Liver (tissue), 9 donors: Measurements from ENCODE around the gene FRMD5. TPM values are rescaled to one million over a fixed set of nuclear protein-coding genes. Genes with fewer than 3 reads are reported as not detected.

Experiments
- DNase-seq: peaks from one replicate; pipeline ENCODE4 v3.0.0-alpha.2; 2017; ENCODE audit warnings: low spot score
- H3K27ac ChIP-seq, 2 donors: one replicate each; pipeline ENCODE4 v1.7.0; 2013; ENCODE audit warnings: inconsistent platforms in 2 of 2, low read length in 2 of 2, control low read depth in 1 of 2, low read depth in 1 of 2, mild to moderate bottlenecking in 1 of 2
- H3K27me3 ChIP-seq, 4 donors: one replicate each; pipeline versions ENCODE4 v1.6.1 to v1.7.0; 2013; ENCODE audit warnings: low read length in 3 of 4, inconsistent platforms in 1 of 4, mild to moderate bottlenecking in 1 of 4, moderate library complexity in 1 of 4; ENCODE audit not compliant: control insufficient read depth in 4 of 4, insufficient read depth in 4 of 4
- H3K36me3 ChIP-seq, 4 donors: one replicate each; pipeline versions ENCODE4 v1.6.1 to v1.7.0; 2013; ENCODE audit warnings: low read length in 3 of 4, mild to moderate bottlenecking in 3 of 4, low read depth in 1 of 4, moderate library complexity in 1 of 4; ENCODE audit not compliant: control insufficient read depth in 4 of 4, insufficient read depth in 3 of 4
- H3K4me1 ChIP-seq, 4 donors: one replicate each; pipeline versions ENCODE4 v1.6.1 to v1.7.0; 2013; ENCODE audit warnings: low read length in 3 of 4, mild to moderate bottlenecking in 3 of 4, moderate library complexity in 1 of 4; ENCODE audit not compliant: control insufficient read depth in 4 of 4, insufficient read depth in 4 of 4
- H3K4me3 ChIP-seq, 3 donors: one replicate each; pipeline versions ENCODE4 v1.6.1 to v1.7.0; 2013; ENCODE audit warnings: low read length in 3 of 3, control low read depth in 1 of 3, low read depth in 1 of 3, mild to moderate bottlenecking in 1 of 3
- H3K9ac ChIP-seq, 2 donors: one replicate each; pipeline ENCODE4 v1.7.0; 2013; ENCODE audit warnings: low read length in 2 of 2, mild to moderate bottlenecking in 2 of 2, moderate library complexity in 2 of 2, control low read depth in 1 of 2, low read depth in 1 of 2
- H3K9me3 ChIP-seq, 4 donors: one replicate each; pipeline versions ENCODE4 v1.6.1 to v1.7.0; 2013; ENCODE audit warnings: low read length in 3 of 4; ENCODE audit not compliant: control insufficient read depth in 4 of 4
- CTCF ChIP-seq: fragments of 150-350 bp; IDR thresholded peaks from 2 replicates; pipeline ENCODE4 v1.5.1; 2017; ENCODE audit warnings: improper control_type of control experiment, low read depth, low read length; ENCODE audit not compliant: missing input control
- EGR1 ChIP-seq, 2 donors: IDR thresholded peaks; 2 replicates each; pipeline ENCODE4 v1.6.1; 2016 to 2018; ENCODE audit warnings: antibody characterized with exemption in 2 of 2, low read depth in 2 of 2
- FOXA1 ChIP-seq: IDR thresholded peaks from 2 replicates; pipeline ENCODE4 v1.6.1; 2016; ENCODE audit warnings: antibody characterized with exemption
- FOXA2 ChIP-seq: IDR thresholded peaks from 2 replicates; pipeline ENCODE4 v1.6.1; 2016; ENCODE audit warnings: antibody characterized with exemption
- GABPA ChIP-seq, 2 donors: IDR thresholded peaks in 1 of 2; conservative IDR thresholded peaks in 1 of 2; 2 replicates each; pipeline ENCODE4 v1.6.1; 2016; ENCODE audit warnings: antibody characterized with exemption in 2 of 2, mild to moderate bottlenecking in 1 of 2, moderate library complexity in 1 of 2
- HNF4A ChIP-seq, 2 donors: conservative IDR thresholded peaks; 2 replicates each; pipeline ENCODE4 v1.6.1; 2016; ENCODE audit warnings: antibody characterized with exemption in 2 of 2, mild to moderate bottlenecking in 2 of 2
- JUND ChIP-seq, 2 donors: IDR thresholded peaks; 2 replicates each; pipeline ENCODE4 v1.6.1; 2016; ENCODE audit warnings: antibody characterized with exemption in 2 of 2
- MAX ChIP-seq: IDR thresholded peaks from 2 replicates; pipeline ENCODE4 v1.6.1; 2016; ENCODE audit warnings: antibody characterized with exemption
- NR2F2 ChIP-seq: IDR thresholded peaks from 2 replicates; pipeline ENCODE4 v1.6.1; 2016; ENCODE audit warnings: antibody characterized with exemption
- RAD21 ChIP-seq, 2 donors: IDR thresholded peaks; 2 replicates each; pipeline ENCODE4 v1.6.1; 2016; ENCODE audit warnings: antibody characterized with exemption in 2 of 2, mild to moderate bottlenecking in 2 of 2
- RXRA ChIP-seq, 2 donors: IDR thresholded peaks; 2 replicates each; pipeline ENCODE4 v1.6.1; 2017 to 2018; ENCODE audit warnings: antibody characterized with exemption in 2 of 2, mild to moderate bottlenecking in 1 of 2
- SP1 ChIP-seq: IDR thresholded peaks from 2 replicates; pipeline ENCODE4 v1.6.1; 2018; ENCODE audit warnings: antibody characterized with exemption, mild to moderate bottlenecking
- TAF1 ChIP-seq: conservative IDR thresholded peaks from 2 replicates; pipeline ENCODE4 v1.6.1; 2016; ENCODE audit warnings: antibody characterized with exemption, mild to moderate bottlenecking
- YY1 ChIP-seq: IDR thresholded peaks from 2 replicates; pipeline ENCODE4 v1.6.1; 2016; ENCODE audit warnings: antibody characterized with exemption, mild to moderate bottlenecking
- WGBS: extraction: QIAGEN DNeasy Blood & Tissue Kit; methylation state at CpG from one replicate; pipeline ENCODE4 v1.1.7; 2013; 5-methylcytosine and 5-hydroxymethylcytosine counted together
- polyA plus RNA-seq, 2 donors: library from polyadenylated mRNA; stranded (reverse) in 1 of 2; unstranded in 1 of 2; fragments of 200-250 nt in 1 of 2; fragments of >200 nt in 1 of 2; fragmentation: Nextera tagmentation in 1 of 2; extraction: Ambion mirVana in 1 of 2; gene quantifications; one replicate each; pipeline versions ENCODE4 v1.2.1 to v1.2.3, GENCODE V29; 2013 to 2015
- total RNA-seq, 2 donors: library from RNA; depleted of rRNA; stranded (reverse); fragments of >200 nt; gene quantifications; one replicate each; pipeline ENCODE4 v1.2.3, GENCODE V29; 2014
- TF ChIP-seq, protein P1 (sequence below): IDR thresholded peaks from 2 replicates; pipeline ENCODE4 v1.6.1; 2016; ENCODE audit warnings: antibody characterized with exemption
- TF ChIP-seq, protein P2 (sequence below): IDR thresholded peaks from 2 replicates; pipeline ENCODE4 v1.6.1; 2016; ENCODE audit warnings: antibody characterized with exemption, mild to moderate bottlenecking
- TF ChIP-seq, protein P3 (sequence below): IDR thresholded peaks from 2 replicates; pipeline ENCODE4 v1.6.1; 2016; ENCODE audit warnings: antibody characterized with exemption
- donor health status: healthy.
- donor health status: healthy.
- donor health status: healthy.
- donor health status: healthy.
- donor health status: healthy.

Gene FRMD5
- total and polyA plus RNA-seq, 4 donors: 0.01 to 0.25 TPM; not detected in 2

GRCh38 chr15:44015545-44016305, 179.3 kb downstream of the FRMD5 start:
- no peak overlapping the region for H3K9ac ChIP-seq
- H3K4me3 ChIP-seq: no peak overlapping the region
- H3K9me3 ChIP-seq: no peaks in the 10 kb centered on the region
- no peaks in the 10 kb centered on the region for H3K36me3 ChIP-seq
- WGBS: 37% methylated on average over 3 of the region's 3 CpGs
- TF ChIP-seq, protein P1, sequence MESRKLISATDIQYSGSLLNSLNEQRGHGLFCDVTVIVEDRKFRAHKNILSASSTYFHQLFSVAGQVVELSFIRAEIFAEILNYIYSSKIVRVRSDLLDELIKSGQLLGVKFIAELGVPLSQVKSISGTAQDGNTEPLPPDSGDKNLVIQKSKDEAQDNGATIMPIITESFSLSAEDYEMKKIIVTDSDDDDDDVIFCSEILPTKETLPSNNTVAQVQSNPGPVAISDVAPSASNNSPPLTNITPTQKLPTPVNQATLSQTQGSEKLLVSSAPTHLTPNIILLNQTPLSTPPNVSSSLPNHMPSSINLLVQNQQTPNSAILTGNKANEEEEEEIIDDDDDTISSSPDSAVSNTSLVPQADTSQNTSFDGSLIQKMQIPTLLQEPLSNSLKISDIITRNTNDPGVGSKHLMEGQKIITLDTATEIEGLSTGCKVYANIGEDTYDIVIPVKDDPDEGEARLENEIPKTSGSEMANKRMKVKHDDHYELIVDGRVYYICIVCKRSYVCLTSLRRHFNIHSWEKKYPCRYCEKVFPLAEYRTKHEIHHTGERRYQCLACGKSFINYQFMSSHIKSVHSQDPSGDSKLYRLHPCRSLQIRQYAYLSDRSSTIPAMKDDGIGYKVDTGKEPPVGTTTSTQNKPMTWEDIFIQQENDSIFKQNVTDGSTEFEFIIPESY: no peak
- TF ChIP-seq HNF4A (conservative IDR thresholded peaks at IDR 0.05): peak; percentile 39 to 42
- H3K27me3 ChIP-seq: no peaks in the 10 kb centered on the region
- peaks cover 0 to 5% (median 0%) of the 10 kb centered on the region in 4 donors for H3K4me1 ChIP-seq
- no peak overlapping the region for H3K27ac ChIP-seq
- no peak for DNase-seq

- no peaks in the 10 kb centered on the region for H3K9me3 ChIP-seq
- TF ChIP-seq JUND (IDR thresholded peaks at IDR 0.05): no peak
- H3K9ac ChIP-seq: no peak overlapping the region
- H3K4me3 ChIP-seq: no peak overlapping the region
- WGBS: 80% methylated on average over 5 of the region's 5 CpGs
- no peak overlapping the region for H3K27ac ChIP-seq
- H3K4me1 ChIP-seq: peaks cover 0 to 5% (median 0%) of the 10 kb centered on the region in 4 donors
- no peak for DNase-seq
- H3K36me3 ChIP-seq: no peaks in the 10 kb centered on the region
- H3K27me3 ChIP-seq: no peaks in the 10 kb centered on the region
Observed at GRCh38 chr15:44011238-44011854, 183.7 kb downstream of the FRMD5 start.

DNA sequence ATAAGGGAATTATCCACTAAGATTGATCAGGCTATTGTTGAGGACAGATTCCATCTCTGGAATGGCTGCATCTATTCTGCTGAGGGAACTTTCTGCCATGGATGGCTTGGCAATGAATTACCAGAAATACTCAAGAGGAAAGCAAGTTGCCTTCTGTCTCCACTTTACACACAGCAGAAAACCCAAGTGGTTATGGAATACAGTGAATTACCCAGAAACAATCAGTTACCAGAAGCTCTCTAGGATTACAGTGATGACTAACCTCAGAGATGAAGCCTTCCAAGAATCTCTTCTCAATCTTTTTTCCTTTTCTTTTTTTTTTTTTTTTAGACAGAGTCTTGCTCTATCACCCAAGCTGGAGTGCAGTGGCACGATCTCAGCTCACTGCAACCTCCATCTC, 185.0 kb downstream of the FRMD5 start:
- Histone ChIP-seq H3K27ac (no peak overlapping the region), H3K9ac (no peak overlapping the region), H3K9me3 (no peaks in the 10 kb centered on the region), H3K4me3 (no peak overlapping the region), H3K4me1 (no peaks in the 10 kb centered on the region), H3K36me3 (no peaks in the 10 kb centered on the region), H3K27me3 (no peaks in the 10 kb centered on the region)
- DNase-seq: no peak
- 81% methylated on average over 1 of the region's 1 CpG for WGBS
- TF ChIP-seq NR2F2 (no peak), GABPA (IDR thresholded peaks at IDR 0.05 in 1 of 2, conservative IDR thresholded peaks at IDR 0.05 in 1 of 2) (no peak), RAD21 (IDR thresholded peaks at IDR 0.05) (no peak), HNF4A (conservative IDR thresholded peaks at IDR 0.05) (no peak), EGR1 (IDR thresholded peaks at IDR 0.05; ENCODE audit: low read depth in 2 of 2) (no peak), MAX (no peak), SP1 (no peak), FOXA2 (no peak), JUND (IDR thresholded peaks at IDR 0.05) (no peak), RXRA (IDR thresholded peaks at IDR 0.05) (no peak), TAF1 (no peak), CTCF (no peak), FOXA1 (no peak), YY1 (no peak)
- TF ChIP-seq, protein P2, sequence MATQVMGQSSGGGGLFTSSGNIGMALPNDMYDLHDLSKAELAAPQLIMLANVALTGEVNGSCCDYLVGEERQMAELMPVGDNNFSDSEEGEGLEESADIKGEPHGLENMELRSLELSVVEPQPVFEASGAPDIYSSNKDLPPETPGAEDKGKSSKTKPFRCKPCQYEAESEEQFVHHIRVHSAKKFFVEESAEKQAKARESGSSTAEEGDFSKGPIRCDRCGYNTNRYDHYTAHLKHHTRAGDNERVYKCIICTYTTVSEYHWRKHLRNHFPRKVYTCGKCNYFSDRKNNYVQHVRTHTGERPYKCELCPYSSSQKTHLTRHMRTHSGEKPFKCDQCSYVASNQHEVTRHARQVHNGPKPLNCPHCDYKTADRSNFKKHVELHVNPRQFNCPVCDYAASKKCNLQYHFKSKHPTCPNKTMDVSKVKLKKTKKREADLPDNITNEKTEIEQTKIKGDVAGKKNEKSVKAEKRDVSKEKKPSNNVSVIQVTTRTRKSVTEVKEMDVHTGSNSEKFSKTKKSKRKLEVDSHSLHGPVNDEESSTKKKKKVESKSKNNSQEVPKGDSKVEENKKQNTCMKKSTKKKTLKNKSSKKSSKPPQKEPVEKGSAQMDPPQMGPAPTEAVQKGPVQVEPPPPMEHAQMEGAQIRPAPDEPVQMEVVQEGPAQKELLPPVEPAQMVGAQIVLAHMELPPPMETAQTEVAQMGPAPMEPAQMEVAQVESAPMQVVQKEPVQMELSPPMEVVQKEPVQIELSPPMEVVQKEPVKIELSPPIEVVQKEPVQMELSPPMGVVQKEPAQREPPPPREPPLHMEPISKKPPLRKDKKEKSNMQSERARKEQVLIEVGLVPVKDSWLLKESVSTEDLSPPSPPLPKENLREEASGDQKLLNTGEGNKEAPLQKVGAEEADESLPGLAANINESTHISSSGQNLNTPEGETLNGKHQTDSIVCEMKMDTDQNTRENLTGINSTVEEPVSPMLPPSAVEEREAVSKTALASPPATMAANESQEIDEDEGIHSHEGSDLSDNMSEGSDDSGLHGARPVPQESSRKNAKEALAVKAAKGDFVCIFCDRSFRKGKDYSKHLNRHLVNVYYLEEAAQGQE: no peak
- TF ChIP-seq, protein P3, sequence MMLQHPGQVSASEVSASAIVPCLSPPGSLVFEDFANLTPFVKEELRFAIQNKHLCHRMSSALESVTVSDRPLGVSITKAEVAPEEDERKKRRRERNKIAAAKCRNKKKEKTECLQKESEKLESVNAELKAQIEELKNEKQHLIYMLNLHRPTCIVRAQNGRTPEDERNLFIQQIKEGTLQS: no peak
- TF ChIP-seq, protein P1: no peak
